ENCODE results near the gene BCAS2.

- TF ChIP-seq CTCF (IDR thresholded peaks at IDR 0.05) (no peak), EZH2 (IDR thresholded peaks at IDR 0.05; ENCODE audit: borderline replicate concordance, insufficient read depth, low read depth, low read length, poor library complexity, severe bottlenecking) (no peak)
These were observed 34.3 kb downstream of the BCAS2 start for GRCh38 chr1:114547076-114547475.

All from B cell (primary cell).